CD1c-positive myeloid dendritic cell (primary cell): Measurements from ENCODE around the gene ATF7IP.
"Not testable (repeated sequence)": the region's sequence is repeated elsewhere in the genome, so short reads cannot be mapped to it uniquely, and the experiment has no call there.

Source experiments
- DNase-seq: peaks from one replicate; pipeline ENCODE4 v3.0.0-alpha.2; 2016; ENCODE audit errors: extremely low spot score

ATF7IP gene

DNA sequence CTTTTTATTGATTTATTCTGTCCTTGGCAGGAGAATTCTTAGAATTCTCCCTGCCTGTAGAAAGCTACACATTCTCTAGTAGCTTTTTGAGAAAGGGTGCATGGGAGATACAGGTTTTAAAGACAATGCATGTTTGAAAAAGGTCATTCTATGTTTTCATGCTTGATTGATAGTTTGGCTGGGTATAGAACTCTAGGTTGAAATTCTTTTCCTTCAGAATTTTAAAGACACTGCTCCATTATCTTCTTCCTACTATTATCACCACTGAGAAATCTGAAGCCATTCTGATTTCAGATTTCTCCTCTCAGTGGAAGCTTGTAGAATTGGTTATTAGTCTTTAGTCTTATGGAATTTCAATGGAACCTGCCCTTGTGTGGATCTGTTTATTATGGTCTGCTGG lies 14.0 kb downstream of the ATF7IP start:
- DNase-seq, result no peak

DNA sequence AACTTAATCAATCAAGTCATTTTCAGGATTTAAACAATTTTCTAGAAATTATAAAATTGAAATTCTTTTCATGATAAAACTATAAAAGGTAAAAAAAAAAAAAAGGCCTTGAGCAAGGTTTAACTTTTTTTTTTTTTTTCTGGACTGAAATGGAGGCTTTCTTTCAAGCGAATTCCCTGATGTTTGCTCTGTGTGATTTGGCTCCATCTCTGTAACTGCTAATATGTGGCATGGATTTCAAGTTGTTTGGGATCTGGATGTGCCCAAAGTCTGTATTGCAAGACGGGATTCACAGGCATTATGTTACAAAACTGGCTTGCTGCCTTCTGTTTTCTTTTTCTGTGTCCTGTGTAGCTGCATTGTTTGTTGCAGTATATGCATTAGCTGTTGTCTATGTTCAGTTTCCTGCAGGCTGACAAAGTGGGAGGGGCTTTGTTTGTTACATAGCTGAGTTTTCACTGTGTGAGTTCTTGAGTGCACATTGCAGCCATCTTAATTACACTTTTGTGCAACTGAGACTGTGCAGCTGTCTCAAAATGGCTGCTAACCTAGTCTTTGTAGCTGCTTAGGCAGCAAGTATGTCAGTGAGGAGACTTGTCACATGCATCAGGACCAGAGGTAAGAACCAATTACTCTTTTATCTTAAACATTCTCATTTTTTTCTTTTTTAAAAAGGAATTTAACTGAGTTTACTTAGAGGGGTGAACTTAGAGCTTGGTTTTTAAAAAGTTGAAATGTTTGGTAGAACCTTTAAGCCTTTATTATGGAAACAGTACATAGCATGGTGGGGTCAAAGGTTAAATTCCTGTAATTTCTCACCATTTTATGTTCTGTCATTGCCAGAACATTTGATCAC lies 19.5 kb downstream of the ATF7IP start:
- DNase-seq, result peak; percentile 82

DNA sequence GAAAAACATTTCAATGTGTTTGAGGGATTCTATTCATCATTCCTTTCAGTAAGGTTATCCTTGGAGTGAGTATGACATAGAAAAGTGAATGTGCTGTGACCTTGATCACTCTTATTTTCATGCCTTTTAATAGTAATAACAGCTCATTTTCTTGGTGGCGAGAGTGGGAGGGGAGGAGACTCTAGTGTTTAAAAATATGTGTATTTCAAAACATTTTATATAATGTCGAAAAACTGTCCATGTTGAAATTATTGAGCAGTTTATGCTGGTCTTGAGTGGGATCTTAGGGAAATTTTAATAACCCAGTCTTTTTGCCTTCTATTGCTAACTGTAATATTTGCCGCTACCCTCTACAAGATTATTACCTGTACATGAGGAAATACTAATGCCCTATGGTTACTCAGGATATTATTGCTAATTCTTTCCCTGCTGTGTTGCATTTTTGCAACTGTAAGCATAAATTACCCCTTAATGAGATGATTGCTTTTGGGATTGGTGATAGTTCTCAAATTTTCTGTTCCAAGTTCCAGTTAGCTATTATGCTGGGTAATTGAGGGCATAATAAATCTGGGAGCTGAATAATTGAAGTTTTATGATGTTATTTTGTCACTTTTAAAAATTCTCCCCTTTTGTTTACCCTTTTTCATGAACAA lies 21.9 kb downstream of the ATF7IP start:
- DNase-seq, result no peak

DNA sequence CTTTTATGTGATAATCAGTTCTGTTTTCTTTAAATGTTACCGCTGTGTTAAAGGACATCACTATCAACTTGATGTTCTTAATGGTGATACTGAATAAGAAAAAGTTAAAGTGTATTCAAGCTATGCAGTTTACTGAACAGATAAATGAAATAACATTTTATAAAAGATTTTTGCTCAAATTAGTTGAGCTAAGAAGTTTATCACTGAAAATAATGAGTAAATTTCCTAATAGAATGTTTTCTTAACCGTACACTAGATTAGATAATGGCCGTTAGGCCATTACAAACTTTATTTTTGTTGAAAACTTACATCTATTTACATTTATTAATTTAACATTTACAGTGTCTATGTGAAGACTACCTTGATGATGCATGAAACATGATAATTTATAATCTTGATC lies 25.0 kb downstream of the ATF7IP start:
- no peak for DNase-seq

DNA sequence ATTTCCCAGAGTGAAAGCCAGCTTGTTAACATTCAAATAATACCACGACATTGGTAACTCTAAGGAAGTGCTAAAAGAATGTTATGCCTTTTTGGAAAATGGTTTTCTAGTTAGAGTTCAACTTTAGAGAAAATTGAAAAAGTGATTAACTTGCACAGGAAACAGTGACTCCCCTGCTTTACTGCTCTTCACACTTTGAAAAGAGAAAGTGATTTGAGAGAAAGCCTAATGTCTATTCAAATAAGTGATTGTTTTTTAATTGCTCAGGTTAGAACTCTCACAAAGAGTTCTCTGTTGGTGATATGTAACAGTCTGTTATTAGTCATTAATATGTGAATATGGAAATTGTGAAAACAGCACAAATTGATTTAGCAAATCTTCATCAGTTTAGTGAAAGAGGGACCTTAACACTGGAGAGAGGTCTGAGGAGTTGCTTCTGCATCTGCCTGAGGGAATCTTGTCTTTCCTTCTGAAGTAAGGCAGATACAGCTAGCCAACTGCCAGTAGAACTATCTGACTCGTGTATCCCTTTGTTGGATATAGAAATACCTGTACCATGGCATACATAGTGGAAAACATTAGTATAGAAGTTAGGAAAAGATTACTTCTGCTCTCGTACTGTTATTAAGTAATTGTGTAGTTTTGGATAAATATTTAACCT lies 25.5 kb downstream of the ATF7IP start:
- no peak for DNase-seq

DNA sequence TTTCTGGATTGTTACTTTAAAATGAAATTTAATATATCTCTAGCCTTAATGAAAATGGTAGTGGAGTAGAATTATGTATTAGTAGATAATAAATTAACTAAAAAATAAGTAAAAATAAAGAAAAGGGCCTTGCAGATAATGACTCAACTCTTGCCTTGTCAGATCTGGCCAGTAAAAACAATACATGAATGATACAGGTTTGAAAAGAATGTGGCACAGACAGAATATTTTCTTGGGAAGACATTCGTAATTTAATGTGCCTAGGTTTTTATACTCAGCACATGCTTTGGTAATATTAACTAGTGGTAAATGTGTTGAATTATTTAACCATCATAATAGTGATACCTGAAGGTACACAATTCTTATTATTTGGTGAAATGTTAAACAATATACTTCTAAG lies 28.3 kb downstream of the ATF7IP start:
- DNase-seq, result no peak

DNA sequence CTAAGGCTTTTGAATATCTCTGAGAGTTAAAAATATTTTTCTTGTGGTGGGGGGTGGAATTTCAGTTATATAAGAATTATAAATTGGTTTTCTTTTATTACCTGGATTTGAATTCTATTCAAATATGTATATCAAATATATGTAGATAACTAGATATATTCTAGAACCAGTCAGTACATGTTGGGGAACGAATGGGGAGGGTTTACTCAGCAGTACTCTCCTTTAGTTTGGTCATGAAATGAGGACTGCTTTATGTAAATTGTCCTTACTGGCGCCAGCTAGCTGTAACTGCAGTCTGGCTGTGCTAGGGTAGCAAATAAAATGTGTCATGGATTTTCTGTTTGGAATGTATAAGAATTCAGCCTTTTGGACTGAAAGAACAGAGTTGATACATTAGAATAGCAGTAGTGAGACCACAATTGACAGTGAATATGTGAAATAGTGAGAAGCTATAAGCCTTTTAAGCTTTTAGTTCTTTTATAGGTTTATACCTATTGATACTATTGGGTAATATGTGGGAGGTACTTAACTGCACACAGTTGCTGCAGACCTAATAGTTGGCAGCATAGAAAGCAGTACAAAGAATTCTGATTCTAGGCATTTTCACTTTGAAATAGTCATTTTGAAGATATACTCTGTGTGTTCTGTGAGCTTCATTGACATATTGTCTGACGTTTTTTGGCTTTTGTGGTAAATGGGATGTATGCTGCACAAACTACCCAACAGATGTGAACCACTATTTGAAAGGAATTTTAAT lies 29.0 kb downstream of the ATF7IP start:
- peak; percentile 64 for DNase-seq

DNA sequence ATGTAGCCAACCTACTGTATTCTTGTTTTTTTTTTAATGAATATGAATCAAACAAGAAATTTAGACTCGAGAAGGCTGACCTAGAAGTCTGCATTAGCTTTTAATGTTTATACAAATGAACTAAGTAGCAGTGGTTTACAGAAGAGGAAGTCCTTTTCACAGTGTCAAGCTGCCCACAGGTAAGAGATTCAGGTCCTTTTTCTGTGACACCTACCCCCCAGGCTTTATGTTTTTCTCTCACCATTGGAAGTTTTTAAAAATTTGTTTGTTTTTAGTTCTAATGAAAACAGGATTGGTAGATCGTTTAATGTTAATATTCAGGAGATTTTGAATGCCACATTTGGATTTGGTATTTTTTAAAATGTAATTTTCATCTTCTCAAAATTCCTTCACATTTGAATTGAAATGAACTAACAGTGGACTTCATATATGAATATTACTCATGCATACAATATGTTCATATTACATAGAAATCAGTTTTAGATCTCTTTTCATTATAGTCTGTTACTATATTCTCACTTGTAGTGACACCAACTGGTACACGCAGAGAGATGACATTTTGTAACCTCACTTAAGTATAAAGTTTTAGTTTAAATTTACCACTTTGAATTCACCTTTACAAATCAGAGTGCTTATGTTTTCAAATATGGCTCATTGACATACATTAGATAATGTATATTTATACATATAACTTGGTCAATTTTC lies 29.7 kb downstream of the ATF7IP start:
- no peak for DNase-seq

DNA sequence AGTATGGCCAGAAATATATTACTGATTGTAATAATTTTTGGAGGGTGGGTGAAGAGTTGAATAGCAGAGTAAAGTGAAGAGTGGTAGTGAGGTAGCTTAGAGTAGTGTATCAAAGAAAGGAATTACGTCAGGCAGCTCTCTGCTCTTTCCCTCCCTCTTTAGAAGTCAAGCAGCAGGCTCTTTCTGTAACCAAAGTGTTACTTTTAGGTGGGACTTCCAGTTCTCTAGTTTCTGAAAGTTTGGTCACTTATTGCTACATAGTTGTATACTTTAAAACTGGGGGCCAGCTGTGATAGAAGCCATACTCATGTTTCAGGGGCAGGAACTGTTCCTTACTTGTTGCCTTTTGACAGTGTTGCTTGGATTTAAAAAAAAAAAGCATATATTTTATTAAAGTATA lies 30.6 kb downstream of the ATF7IP start:
- DNase-seq, result no peak

DNA sequence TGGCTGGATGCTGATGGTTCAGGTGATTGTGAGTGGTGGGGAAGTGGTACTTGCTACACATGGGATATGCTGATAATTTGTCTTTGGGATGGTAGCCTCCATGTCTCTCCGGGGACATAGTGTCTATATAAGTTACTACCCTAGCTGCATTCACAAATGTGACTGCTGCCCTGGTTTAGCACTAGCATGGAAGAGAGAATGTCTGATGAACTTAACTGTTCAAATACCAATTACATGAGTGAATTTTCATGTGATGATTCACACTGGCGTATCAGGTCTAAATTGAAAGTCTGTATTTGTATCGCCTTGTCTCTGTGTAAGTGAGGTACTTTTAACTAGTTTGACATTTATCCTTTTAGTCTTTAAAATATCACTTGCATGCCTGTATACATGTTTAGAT lies 34.4 kb downstream of the ATF7IP start:
- no peak for DNase-seq

DNA sequence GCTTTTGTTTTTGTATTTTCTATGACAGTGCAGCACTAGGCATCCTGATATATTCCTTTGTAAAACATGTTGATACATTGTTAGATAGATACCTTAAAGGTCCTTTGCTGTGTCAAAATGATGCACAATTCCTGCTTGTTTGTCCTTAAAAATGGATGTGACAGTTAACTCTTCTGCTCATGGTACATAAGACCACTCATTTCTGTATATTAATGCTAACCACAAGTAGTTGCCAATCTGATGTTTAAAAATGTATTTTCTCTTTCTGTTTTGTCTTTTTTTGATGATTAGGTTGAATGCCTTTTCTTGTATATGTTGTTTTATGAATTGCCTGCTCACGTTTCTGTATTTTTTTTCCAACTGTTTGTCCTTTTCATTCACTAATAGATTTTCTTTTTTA lies 35.1 kb downstream of the ATF7IP start:
- no peak for DNase-seq

DNA sequence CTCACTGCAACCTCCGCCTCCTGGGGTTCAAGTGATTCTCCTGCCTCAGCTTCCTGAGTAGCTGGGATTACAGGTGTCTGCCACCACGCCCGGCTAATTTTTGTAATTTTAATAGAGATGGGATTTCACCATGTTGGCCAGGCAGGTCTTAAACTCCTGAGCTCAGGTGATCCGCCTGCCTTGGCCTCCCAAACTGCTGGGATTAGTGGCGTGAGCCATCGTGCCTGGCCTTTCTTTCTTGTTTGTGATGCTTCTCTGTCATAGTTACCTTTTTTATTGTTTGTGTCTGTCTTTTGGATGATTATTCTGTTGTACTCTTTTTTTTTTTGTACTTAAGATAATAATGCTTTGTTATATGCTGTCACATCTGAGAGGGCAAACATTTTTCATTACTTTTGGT lies 35.8 kb downstream of the ATF7IP start:
- not testable (repeated sequence) for DNase-seq

DNA sequence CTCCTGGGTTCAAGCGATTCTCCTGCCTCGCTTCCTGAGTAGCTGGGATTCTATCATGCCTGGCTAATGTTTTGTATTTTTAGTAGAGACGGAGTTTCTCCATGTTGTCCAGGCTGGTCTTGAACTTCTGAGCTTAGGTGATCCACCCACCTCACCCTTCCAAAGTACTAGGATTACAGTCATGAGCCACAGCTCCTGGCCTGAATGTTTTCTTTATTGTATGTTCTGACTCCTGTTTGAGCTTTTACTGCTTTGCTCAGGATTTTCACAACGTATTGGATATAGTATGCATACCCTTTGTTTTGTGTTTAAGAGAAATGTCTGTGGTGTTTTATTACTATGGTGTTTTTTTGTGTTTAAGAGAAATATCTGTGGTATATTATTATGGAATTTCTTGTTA lies 37.2 kb downstream of the ATF7IP start:
- DNase-seq, result no peak

DNA sequence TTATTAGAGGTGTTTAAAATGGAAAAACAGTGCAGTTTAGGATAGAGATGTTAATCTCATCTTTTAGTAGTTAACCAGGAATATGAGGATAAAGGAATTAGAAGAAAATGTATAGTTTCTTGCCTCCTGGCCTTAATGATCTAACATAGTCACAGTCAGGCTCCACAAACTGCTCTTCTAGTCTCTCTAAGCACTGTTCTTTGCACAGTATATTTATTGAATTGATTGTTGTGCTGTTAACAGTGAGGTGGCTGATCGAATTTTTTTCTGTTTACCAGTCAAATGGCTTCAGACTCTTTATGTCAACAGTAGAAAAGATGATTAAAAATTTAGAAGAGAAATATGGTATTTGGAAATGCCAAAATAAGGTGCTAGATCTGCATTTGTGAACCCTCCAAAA lies 37.8 kb downstream of the ATF7IP start:
- DNase-seq, result no peak

DNA sequence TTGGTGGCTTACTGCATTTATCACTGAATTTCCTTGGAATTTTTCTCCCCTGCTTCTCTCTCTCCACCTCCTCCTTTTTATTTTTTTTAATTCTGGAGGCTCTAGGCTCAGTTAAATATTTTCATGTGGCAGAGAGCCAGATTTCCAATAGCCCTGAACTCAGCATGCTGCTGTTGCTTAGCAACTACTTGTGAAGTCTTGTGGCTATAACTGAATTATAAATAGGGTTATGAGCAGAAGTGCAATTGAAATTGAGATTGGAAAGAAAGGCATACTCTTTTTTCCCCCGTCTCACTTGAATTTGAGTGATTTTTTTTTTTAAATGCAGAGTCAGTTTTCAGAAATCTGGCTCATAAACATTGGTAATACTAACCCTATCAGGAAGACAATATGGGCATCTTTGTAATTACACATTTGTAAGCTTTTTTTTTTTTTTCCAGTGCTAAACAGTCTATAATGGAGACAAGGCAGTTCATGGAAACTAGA lies 38.3 kb downstream of the ATF7IP start:
- peak; percentile 33 for DNase-seq

DNA sequence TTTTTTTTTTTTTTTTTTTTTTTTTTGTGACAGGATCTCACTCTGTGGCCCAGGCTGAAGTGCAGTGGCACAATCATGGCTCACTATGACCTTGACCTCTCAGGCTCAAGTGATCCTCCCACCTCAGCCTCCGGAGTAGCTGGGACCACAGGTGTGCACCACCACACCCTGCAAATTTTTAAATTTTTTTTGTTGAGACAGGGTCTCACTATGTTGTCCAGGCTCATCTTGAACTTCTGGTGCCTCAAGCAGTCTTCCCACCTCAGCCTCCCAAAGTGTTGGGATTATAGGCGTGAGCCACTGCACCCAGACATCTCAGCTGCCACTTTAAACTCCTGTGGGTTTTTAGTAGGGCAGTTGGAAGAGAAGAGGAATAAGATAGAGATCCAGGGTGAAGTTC lies 39.9 kb downstream of the ATF7IP start:
- DNase-seq, result not testable (repeated sequence)

DNA sequence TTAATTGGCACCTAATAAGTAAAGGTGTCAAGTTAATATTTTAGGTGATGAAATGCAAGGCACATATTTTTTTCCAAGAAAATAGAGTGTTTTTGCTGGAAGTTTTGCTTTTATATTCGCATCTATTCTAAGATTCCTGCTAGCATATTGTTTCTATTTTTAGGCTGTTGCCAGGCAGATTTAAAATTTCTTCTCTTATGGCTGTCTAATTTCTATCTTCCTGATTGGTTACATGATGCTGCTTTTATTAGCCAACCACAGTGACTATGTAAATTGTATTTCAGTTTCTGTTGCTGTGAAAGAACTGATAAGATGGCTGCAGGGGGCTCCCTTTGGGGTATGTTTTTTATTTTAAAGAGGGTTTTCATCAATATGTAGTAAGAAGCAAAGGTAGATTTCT lies 42.7 kb downstream of the ATF7IP start:
- DNase-seq, result peak; percentile 52

DNA sequence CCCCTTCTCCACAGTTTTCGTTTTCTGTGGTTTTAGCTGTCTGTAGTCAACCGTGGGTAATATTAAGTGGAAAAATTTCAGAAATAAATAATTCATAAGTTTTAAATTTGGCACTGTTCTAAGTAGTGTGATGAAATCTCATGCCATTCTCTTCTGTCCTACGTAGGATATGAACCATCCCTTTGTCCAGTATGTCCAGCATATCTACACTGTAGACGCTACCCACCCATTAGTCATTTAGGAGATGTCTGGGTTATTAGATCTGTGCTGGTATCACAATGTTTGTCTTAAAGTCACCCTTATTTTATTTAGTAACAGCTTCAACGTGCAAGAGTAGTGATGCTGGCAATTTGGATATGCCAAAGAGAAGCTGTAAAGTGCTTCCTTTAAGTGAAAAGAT lies 44.7 kb downstream of the ATF7IP start:
- DNase-seq, result no peak

DNA sequence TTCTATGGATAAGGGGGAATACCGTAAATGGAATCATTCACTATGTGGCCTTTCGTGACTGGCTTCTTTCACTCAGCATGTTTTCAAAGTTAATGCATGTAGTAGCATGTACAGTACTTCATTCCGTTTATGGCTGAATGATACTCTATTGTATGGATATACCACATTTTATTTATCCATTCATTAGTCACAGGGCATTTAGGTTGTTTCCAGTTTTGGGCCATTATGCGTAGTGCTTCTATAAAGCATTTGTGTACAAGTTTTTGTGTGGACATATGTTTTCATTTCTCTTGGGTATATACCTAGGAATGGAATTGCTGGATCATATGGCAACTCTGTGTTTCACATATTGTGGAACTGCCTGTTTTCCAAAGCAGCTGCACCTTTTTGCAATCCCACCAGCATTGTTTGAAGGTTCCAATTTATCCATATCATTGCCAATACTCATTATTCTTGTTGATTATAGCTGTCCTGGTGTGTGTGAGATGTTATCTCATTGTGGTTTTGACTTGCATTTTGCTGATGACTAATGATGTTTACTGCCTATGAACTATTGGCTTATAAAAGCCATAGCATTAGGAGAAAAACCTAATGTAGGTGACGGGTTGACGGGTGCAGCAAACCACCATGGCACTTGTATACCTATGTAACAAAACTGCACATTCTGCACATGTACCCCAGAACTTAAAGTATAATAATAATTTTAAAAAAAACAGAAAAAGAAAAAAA lies 45.5 kb downstream of the ATF7IP start:
- DNase-seq, result no peak

DNA sequence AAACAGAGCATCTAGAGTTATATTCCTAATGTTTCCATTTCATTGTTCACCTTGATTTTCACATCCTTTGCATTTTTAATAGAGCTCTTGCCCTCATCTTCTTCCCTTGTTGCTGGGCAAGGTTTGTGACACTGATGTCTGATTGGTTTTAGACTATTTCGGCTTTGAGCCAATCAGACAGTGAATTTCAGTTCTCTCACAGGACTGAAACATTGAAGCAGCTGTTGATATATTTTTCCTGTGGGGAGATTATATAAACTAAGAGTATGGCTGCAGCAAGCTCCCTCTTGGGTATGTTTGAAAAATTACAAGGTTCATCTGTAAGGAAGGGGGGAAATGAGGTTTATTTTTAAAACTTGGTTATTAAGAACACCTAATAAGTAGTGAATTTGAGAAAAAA lies 51.2 kb downstream of the ATF7IP start:
- DNase-seq, result peak; percentile 63

DNA sequence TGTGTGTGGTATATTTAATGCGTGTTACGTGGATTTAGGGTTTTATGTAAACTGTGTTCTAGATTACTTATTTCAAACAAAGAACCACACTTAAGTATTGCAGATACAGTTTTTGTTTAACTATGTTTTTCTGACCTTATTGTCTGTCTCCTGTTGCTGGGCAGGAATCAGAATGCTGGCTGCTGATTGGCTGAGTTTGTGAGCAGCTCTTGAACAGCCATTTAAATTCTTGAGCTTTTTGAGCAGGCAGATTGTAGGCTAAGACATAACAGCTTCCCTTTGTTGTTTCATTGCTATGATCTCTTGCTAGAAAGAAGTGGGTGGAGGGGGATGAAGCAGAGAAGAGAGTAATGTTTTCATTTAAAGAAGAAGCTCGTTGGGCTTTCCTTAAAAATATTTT lies 52.2 kb downstream of the ATF7IP start:
- peak; percentile 82 for DNase-seq
